Right kidney (tissue), 1 donor: ENCODE results near the gene FHOD3.

ENCODE experiments used
- DNase-seq: peaks from one replicate; pipeline ENCODE4 v3.0.0-alpha.2; 2016

Gene FHOD3

DNA sequence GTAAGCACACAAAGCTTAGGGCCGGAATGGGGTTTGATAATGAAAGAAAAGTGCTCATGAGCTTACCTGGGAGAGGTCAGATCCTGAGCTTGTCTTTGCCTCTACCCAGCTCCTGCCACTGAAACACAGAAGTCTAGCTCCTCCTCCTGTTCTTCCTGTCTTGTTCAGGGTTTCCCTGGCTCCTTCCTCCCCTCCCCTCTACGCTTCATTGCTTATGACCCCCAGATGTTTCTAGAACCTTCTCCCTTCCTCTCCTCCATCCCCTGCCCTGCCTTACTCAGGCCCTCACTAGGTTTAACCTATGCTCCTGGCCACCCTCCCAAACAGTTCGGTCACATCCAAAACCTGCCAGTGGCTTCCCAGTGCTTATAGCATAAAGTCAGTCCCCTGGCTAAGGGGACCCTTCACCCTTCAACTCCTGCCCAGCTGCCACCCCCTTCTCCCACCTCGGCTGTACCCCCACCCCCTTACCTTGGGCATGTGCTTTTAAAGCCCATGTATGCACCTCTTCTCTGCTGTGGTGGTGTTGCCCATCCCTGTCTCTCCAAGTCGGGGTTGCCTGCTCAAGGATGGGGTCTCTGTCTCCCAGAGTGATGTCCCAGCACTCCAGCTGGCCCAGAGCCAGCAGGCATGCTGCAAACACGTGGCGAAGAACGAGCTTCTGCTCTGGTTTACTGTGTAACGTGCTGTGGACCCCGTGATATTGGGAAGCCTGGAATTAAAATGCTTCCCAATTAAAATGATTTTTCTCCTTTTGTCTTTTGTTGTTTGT lies 297.7 kb downstream of the FHOD3 start:
- no peak for DNase-seq

DNA sequence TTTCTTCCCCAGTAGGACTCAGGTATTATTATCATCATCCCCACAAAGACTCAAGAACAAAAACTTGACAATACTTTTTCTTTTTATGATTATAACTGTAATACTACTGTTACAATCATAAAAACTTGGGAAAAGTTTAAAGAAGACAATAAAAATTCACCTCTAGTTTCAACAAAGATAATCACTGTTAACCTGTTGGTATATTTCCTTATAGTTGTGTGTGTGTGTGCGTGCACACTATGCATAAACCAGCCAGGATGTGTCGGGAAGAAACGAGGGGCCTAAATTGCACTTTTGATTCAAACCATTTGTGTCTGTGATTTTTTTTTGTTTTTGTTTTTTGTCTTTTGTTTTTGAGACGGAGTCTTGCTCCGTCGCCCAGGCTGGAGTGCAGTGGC lies 298.3 kb downstream of the FHOD3 start:
- DNase-seq = no peak

DNA sequence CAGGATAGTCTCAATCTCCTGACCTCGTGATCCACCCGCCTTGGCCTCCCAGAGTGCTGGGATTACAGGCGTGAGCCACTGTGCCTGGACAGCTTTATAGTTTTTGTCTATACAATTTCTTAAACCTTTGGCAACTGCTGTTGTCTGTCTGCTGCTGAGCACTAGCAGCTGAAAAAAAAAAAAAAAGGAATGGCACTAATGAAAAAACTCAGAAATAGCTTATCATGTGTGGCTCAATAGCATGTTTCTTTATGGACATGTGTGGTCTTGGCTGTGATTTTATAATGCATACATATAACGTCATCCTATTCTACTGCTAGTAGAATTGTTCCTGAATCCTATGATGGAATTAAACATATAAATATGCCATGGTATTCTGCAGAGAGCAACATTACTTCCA lies 300.1 kb downstream of the FHOD3 start:
- DNase-seq = no peak

DNA sequence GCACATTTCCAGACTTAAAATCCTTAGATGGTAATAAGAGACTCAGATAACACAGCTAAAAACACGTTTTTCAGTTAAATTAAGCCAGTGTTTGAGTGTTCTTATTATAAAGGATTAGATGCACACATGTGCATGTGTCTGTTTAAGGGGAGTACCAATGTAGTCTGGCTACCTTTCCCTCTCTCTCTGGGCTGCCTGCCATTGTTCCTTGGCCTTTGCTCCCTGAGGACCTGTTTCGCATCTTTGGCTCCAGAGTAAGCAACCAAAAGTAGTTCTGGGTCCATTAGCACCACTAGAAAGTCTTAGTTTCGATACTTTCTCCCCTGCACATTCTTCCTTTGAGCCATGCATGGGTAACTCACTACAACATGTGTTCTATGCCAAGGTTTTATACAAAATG lies 303.0 kb downstream of the FHOD3 start:
- DNase-seq = no peak

DNA sequence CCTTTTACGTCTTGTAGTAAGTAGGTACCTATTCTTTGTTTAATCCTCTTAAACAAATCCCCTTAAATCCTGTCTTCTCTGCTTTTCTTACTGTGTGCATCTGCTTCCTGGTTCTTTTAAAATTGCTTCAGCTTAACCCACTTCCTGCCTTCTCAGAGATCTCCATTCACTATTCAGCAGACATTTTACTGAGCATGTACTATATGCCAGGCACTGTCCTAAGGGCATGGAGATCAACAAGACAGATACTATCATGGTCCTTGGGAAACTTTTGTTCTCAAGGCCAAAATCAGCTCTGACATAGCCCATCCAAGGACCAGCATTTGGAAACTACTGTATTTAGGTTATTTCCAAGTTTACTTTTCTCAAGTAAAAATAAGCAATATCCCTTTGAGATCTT lies 303.8 kb downstream of the FHOD3 start:
- DNase-seq = no peak

DNA sequence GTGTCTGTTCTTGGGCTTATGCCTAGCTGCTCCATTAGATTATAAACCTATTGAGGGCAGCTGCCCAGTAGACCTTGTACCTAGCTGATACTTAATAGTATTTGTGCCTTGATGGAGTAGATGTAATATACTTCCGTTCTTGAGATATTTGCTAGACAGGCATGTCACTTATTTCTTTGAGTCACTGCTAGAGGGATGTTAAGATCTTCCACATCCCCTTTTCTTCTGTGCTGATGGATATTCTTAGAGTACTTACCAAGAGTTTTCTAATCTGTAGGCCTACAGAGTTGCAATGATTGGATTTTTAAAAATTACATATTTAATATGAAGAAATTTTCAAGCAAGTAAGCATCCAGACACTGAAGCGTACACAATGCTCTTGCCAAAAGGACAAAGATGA lies 304.6 kb downstream of the FHOD3 start:
- no peak for DNase-seq

DNA sequence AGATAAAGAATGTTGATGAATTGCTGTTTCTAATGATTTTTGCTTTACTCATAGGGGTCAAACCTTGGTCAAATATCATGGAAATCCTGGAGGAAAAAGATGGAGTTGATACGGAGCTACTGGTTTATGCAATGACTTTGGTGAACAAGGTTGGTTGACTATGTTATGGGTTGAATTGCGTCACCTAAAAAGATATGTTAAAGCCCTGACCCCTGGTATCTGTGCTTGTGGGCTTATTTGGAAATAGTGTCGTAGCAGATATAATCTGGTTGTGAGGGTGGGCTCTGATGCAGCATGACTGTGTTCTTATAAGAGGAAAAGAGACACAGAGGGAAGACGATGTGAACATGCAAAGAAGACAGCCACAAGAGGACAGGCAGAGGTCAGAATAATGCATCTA lies 305.1 kb downstream of the FHOD3 start:
- DNase-seq = no peak

DNA sequence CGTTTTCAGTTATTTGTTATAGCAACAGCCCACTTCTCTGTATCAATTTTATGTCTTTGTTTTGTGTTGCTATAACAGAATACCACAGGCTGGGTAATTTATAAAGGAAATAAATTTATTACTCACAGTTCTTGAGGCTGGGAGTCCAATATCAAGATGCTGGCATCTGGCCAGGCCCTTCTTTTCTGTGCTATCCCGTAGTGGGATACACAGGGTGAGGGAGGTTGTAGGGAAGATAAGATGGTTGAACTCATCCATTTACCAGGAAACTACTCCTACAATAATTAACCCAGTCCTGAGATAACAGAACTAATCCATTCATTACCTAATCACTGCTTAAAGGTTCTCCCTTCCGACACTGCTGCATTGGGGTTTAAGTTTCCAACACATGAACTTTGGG lies 310.6 kb downstream of the FHOD3 start:
- DNase-seq = no peak

DNA sequence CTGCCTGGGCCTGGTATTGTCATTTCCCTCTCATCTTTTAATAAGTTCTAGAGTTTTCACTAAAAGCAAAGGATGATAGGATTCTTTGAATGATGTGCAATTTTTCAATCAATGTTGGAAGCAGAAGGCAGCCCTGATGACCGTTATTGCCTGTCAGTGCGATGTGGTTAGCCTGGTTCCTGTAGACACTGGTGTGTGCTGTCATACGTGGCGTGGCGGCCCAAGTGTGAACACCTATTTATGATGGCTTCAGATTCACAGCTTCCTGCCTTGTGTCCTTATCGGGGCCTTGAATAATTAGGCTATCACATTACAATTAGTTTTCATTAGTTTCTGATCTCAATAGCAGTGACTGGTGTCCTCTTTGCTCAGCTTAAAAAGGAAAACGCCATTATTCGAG lies 312.7 kb downstream of the FHOD3 start:
- DNase-seq = no peak

DNA sequence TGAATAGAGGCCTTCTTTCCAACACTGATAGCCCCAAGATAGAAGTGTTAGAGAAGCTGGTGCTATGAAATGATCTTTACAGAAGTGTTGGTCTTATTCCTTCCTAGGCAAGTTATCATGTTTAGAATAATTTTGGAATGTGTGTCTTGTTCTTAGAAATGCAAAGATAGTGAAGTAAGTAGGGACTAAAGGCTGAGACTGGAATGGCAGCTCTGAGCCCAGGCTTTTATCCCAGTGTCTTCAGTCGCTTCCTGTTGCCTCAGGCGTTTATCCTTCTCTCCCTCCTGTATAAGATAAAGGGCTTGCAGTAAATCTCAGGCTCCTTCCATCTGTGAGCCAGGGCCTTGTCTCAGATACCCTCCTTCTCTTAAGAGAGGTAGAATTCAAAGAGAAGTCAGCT lies 313.1 kb downstream of the FHOD3 start:
- DNase-seq = no peak

DNA sequence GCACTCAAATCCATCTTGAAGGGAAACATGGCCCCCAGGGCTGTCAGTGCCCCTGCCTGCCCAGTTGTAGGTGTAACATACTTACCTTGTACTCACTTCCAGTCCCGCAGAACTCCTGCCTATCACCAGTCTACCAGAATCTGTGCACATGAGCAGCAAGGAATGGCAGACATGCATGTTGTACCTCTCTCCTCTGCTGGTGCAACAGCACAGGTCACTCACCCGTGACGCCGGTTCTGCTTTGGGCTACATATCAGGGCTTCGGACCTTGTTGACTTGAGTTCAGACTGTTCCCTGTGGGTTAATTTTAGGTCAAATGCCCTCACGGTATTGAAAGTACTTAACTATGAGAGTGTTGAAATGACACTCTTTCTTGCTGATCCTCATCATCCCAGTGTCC lies 315.6 kb downstream of the FHOD3 start:
- DNase-seq = no peak

DNA sequence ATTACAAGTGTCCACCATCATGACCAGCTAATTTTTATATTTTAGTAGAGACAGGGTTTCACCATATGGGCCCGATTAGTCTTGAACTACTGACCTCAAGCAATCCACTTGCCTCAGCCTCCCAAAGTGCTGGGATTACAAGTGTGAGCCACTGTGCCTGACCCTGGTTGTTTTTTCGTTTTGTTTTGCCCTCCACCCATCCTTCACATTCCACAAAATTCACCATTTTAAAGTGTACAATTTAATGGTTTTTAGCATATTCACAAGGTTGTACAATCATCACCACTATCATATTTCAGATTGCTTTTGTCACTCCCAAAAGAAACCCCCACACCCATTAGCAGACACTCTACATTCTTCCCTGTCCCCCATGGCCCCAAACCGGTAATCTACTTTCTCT lies 316.3 kb downstream of the FHOD3 start:
- no peak for DNase-seq

DNA sequence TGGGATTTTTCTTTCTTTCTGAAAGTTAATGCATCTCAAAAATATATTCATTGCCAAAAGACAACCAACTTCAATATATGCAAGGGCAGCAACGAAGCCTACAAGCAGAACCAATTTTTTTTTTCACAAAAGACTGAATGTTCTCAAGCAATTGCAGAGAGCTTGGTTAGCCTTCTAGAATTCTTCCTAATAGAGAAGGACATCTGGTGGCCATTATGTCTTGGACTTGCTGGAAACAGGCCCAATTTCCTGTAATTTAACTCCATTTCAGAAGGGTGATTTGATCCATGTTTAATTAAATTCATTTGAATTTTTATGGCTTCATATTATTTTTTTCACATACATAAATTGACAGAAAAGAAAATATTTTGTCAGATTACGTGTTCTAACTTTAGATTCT lies 323.3 kb downstream of the FHOD3 start:
- DNase-seq = no peak

DNA sequence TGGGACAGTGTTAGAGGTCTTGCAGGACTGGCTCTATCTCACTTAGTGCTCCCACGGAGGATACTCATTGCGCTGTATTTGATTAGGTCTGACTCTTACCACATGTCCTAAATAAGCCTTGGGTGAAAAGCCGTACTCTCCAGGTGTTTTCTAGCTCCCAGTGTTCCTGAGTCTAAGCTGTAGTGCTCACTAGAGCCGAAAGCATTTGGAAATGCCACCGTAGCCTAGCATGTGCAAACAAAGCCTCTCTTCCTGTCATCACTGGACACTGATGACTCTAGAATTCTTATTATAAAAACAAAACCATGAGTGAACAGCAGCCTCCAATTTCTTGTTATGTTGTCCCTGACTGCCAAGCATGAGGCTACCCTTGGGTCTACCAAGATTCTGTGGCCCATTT lies 325.1 kb downstream of the FHOD3 start:
- DNase-seq = no peak

DNA sequence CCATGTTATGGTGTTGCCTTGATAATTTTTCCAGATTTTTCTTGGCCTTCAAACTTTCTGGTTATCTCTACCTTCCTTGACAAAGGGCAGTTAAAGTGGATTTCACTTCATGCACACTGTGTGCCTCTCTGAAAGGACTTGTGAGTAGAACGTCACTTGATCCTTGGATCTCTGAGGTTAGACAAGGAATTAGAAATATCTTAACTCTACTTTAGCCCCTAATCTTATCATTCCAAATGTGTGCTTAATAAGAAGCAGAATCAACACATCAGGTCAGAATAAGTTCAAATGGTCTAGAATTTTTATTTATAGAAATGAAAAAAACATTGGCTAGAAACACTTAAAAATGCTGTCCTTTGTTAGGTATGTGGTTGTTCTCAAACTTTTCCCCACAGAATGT lies 325.6 kb downstream of the FHOD3 start:
- DNase-seq = no peak

DNA sequence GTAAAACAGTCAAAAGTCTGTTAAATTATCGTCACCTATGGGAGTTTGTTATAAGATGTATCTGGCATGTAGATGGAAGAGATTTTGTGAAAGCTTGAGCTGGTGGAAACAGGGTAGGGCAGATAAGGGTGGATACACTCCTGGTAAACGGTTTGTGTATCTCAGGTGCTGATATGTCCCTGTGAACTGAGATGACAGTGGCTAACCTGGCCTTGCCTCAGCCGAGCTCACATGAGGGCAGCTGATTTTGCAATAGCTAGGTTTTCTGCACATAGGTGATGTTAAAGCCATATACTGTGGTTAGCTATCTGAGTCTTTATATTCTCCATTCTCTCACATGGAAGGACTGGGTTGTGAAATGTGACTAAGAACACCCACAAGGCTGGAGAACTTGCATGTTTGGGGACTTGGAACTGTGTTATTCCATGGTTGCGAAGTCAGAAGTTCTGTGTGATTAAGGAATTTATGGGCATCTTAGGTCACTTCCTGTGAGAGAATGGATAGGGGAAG lies 326.2 kb downstream of the FHOD3 start:
- DNase-seq = no peak

DNA sequence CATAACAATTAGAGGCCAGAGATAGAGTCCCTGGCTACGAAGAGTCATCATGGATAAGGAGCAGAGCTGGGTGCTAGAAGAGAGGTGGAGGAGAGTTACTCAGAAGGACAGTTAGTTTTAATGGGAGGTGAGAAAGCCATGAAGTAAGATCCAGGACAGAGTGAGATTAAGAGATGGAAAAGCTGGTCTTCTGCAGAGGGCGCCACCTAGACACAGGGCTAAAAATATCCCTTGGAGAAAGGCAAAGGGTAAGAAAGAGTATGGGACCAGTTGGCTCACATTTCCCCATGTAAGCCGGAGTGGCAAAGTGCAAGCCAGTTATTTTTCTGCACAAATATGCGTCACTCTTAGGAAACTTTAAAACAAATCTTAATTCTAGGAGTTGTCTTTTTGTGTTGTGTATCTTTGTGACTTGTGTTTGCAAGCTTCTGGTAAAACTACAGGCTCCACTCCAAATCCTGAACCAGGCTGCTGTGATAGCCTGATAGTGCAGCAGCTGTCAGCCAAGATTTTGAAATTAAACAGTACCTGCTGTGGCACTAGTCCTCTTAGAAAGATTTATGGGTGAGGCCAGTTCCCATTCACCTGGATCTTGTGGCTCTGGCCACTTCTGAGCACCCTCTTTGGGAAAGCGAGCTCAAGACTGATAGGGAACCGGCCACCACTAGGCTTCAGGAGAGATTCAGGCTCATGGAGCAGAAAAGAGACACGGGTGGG lies 327.1 kb downstream of the FHOD3 start:
- no peak for DNase-seq

DNA sequence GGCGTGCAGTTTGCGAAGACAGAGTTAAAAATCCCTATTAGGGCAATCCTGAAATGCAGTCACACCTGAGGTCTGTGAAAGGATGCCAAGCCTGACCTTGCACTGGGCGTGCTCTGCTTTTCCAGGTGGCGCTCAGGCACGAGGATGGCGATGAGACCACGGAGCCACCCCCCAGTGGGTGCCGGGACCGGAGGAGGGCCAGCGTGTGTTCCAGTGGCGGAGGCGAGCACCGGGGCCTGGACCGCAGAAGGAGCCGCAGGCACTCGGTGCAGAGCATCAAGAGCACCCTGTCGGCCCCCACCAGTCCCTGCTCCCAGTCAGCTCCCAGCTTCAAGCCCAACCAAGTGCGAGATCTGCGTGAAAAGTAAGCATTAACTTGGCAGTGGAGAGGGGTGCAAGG lies 327.9 kb downstream of the FHOD3 start:
- DNase-seq = no peak

DNA sequence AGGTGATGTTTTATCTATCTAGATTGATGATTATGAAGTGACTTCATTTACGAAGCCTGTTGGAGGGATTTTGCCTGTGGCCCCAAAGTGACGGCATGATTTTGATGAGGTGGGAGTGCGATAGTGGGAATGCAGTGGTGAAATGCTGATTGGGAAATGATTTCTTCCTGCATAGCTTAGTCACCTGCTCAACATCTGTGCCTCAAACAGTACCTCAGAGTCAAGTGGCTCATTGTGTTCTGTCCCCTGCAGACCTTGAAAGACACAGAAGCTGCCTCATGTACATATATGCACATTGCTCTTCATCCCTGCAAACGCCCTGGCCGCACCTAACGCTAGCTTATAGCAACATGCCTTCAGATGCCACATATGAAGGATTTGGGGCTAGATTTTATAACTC lies 330.1 kb downstream of the FHOD3 start:
- no peak for DNase-seq

DNA sequence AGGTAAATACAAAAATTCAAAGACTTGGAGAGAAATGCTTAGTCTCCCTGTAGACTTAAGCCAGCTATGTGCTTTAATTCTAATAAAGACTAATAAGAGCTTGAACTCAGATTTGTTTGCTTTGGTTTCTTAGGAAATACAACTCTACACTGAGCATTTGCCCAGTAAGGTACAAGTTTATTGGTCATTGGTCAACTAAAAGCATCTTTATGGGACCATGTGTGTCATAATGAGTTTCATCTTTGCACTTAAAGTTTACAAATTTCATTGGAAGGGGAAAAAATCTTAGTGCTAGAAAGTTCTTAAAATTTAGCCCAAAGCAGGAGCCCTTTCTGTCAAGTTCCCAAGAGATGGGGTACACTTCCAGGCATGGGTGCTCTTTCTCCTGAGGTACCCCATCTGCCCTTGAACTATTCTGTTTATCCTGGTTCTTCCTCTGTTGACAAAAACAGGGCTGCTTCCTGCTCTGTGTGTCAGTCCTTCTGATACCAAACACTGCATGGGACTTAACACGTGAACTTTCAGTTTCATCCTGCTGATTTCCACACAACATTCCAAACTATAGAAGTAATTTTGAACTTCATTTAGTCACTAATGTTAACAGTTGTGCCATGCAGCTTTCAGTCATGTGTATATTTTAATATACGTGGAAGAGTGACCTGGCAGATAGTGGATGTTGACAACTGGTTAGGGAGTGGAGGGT lies 331.1 kb downstream of the FHOD3 start:
- DNase-seq = no peak

DNA sequence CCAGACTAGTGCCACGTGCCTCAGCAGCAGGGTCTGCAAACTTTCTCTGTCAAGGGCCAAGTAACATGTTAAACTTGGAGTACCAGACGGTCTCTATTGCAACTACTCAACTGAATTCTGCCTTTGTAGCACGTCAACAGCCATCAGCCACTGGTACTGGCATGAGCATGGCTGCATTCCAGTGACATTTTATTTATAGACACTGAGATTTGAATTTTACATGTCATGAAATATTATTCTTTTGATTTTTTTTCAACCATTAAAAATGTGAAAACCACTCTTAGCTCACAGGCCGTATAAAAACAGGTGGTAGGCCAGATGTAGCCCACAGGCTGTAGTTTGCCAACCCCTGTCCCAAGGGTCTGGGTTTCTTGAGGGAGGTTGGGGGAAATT lies 331.6 kb downstream of the FHOD3 start:
- DNase-seq = no peak

DNA sequence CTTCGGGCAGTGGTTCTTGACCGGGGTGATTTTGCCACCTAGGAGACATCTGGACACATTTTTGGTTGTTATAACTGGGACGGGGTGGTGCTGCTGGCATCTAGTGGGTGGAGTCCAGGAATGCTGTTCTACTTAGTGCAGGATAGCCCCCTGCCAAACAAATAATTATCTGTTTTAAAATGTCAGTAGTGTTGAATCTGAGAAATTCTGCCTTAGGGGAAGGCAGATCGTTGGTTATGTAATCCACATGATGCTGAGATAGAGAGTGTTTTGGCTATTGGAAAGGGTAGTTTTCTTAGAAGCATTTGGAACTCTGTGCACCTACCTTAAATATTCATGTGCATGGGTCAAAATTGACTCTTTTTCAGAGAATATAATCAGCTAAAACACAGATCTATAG lies 332.3 kb downstream of the FHOD3 start:
- no peak for DNase-seq

DNA sequence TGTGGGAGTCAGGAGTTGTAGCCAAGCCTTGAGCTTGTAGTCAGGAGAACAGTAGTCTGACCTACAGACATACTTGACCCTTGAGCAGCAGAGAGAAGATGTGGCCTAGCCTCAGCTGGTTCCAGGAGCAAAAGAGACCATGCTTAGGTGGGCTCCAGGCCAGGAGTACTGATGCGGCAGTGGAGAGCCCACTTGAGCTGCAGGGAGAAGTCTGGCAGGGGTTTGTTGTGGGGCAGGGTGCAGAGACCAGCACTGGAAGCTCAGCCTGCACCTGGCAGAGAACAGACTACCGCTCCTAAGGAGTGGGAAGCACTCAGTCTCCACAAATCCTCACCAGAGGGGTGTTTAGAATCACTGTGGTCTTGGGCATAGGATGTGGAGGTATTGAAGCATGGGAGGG lies 333.4 kb downstream of the FHOD3 start:
- no peak for DNase-seq
